Esophagus squamous epithelium (tissue), 5 donors: Measurements from ENCODE around the gene NLRP5. TPM values are rescaled to one million over a fixed set of nuclear protein-coding genes. Genes with fewer than 3 reads are reported as not detected.
A peak's percentile ranks its signal among the peaks of the same experiment; 100 is the strongest.

Source experiments
- DNase-seq: peaks from one replicate; lab custom pipeline; 2025; lab: John Stamatoyannopoulos, UW
- H3K27ac ChIP-seq, 4 donors: fragments of 200-600 bp; sonication (generic); one replicate each; pipeline ENCODE4 v1.5.1; 2016 to 2019; ENCODE audit warnings: mild to moderate bottlenecking in 1 of 4
- H3K27me3 ChIP-seq, 4 donors: fragments of 200-600 bp; sonication (generic); 1 replicate in 3 of 4; 2 replicates in 1 of 4; pipeline versions ENCODE4 v1.5.1 to v1.6.0; 2017 to 2021; ENCODE audit warnings: antibody characterized with exemption in 1 of 4
- H3K36me3 ChIP-seq, 3 donors: fragments of 200-600 bp; sonication (generic); one replicate each; pipeline ENCODE4 v1.5.1; 2016 to 2019
- H3K4me1 ChIP-seq, 3 donors: fragments of 200-600 bp; sonication (generic); one replicate each; pipeline ENCODE4 v1.5.1; 2017 to 2019
- H3K4me3 ChIP-seq, 4 donors: fragments of 200-600 bp; sonication (generic); 1 replicate in 3 of 4; 2 replicates in 1 of 4; pipeline ENCODE4 v1.5.1; 2016 to 2019; ENCODE audit warnings: mild to moderate bottlenecking in 2 of 4, moderate library complexity in 1 of 4
- H3K9me3 ChIP-seq, 3 donors: fragments of 200-600 bp; sonication (generic); one replicate each; pipeline ENCODE4 v1.5.1; 2016 to 2019
- POLR2A ChIP-seq, 4 donors: fragments of 450-650 bp; IDR thresholded peaks; one replicate each; pipeline ENCODE4 v1.6.1; 2017; ENCODE audit warnings: antibody characterized with exemption in 4 of 4, mild to moderate bottlenecking in 4 of 4, moderate library complexity in 3 of 4
- WGBS, 2 donors: methylation state at CpG; one replicate each; pipeline ENCODE4 v1.1.5; 2018; 5-methylcytosine and 5-hydroxymethylcytosine counted together
- intact Hi-C: fragments of 100-400 bp; cut with DNase I; formaldehyde crosslinking; loops from one replicate; pipeline ENCODE4 v1.15.0; 2022
- total RNA-seq, 4 donors: library from RNA; depleted of rRNA; stranded (reverse); fragments of >200 nt; gene quantifications; one replicate each; pipeline ENCODE4 v1.1.0, GENCODE V29; 2016
- TF ChIP-seq, protein P1 (sequence below), 6 experiments: fragments of 450-650 bp in 4 of 6; fragments of 200-600 bp in 2 of 6; sonication (generic) in 2 of 6; IDR thresholded peaks; one replicate each; pipeline ENCODE4 v1.5.1; 2016 to 2019; ENCODE audit warnings: antibody characterized with exemption in 6 of 6, mild to moderate bottlenecking in 4 of 6, moderate library complexity in 4 of 6
- donor health status: DM: yes; HTN: yes; CAD: no.

The NLRP5 gene
- total RNA-seq, 4 donors from 2014 or later: not detected

DNA sequence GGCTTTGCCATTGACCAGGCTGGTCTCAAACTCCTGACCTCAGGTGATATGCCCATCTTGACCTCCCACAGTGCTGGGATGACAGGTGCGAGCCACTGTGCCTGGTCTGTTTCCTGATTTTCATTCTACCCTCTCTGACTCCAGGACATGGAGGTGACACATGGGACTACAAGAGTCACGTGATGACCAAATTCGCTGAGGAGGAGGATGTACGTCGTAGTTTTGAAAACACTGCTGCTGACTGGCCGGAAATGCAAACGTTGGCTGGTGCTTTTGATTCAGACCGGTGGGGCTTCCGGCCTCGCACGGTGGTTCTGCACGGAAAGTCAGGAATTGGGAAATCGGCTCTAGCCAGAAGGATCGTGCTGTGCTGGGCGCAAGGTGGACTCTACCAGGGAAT is 40.2 kb downstream of the NLRP5 start:
- WGBS, 2 donors: 84 to 88% methylated on average over 6 to 15 of the region's 15 CpGs
- H3K4me3 ChIP-seq: no peak overlapping the region
- no peak for TF ChIP-seq POLR2A (IDR thresholded peaks at IDR 0.05)
- TF ChIP-seq, protein P1, sequence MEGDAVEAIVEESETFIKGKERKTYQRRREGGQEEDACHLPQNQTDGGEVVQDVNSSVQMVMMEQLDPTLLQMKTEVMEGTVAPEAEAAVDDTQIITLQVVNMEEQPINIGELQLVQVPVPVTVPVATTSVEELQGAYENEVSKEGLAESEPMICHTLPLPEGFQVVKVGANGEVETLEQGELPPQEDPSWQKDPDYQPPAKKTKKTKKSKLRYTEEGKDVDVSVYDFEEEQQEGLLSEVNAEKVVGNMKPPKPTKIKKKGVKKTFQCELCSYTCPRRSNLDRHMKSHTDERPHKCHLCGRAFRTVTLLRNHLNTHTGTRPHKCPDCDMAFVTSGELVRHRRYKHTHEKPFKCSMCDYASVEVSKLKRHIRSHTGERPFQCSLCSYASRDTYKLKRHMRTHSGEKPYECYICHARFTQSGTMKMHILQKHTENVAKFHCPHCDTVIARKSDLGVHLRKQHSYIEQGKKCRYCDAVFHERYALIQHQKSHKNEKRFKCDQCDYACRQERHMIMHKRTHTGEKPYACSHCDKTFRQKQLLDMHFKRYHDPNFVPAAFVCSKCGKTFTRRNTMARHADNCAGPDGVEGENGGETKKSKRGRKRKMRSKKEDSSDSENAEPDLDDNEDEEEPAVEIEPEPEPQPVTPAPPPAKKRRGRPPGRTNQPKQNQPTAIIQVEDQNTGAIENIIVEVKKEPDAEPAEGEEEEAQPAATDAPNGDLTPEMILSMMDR (IDR thresholded peaks at IDR 0.05): no peak
- peaks cover 0 to 17% (median 0%) of the 10 kb centered on the region in 3 donors for H3K9me3 ChIP-seq
- DNase-seq: no peak
- no peaks in the 10 kb centered on the region for H3K4me1 ChIP-seq
- intact Hi-C loops: no loop called here
- H3K27ac ChIP-seq: no peak overlapping the region
- H3K36me3 ChIP-seq: no peaks in the 10 kb centered on the region
- no peaks in the 10 kb centered on the region for H3K27me3 ChIP-seq

DNA sequence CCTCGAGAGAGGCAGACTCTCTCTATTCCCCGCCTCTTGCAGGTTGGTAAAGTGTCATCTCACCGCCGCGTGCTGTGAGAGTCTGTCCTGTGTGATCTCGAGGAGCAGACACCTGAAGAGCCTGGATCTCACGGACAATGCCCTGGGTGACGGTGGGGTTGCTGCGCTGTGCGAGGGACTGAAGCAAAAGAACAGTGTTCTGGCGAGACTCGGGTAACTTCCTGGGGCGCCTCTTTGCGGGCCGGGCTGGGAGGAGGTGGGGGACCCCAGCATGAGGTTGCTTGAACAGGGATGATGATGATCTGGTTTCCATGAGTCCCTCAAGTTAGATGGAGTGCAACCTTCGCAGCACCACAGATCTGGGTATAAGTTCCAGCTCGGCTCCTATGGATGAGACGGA is 67.0 kb downstream of the NLRP5 start:
- no peak for TF ChIP-seq POLR2A (IDR thresholded peaks at IDR 0.05)
- TF ChIP-seq, protein P1 (IDR thresholded peaks at IDR 0.05): no peak
- no peak overlapping the region for H3K4me3 ChIP-seq
- no peaks in the 10 kb centered on the region for H3K9me3 ChIP-seq
- H3K27ac ChIP-seq: no peak overlapping the region
- H3K4me1 ChIP-seq: no peaks in the 10 kb centered on the region
- no peak for DNase-seq
- peaks cover 0 to 10% (median 0%) of the 10 kb centered on the region in 4 donors for H3K27me3 ChIP-seq
- WGBS, 2 donors: 83 to 86% methylated on average over 4 to 13 of the region's 18 CpGs
- intact Hi-C loops: no loop called here
- no peaks in the 10 kb centered on the region for H3K36me3 ChIP-seq

DNA sequence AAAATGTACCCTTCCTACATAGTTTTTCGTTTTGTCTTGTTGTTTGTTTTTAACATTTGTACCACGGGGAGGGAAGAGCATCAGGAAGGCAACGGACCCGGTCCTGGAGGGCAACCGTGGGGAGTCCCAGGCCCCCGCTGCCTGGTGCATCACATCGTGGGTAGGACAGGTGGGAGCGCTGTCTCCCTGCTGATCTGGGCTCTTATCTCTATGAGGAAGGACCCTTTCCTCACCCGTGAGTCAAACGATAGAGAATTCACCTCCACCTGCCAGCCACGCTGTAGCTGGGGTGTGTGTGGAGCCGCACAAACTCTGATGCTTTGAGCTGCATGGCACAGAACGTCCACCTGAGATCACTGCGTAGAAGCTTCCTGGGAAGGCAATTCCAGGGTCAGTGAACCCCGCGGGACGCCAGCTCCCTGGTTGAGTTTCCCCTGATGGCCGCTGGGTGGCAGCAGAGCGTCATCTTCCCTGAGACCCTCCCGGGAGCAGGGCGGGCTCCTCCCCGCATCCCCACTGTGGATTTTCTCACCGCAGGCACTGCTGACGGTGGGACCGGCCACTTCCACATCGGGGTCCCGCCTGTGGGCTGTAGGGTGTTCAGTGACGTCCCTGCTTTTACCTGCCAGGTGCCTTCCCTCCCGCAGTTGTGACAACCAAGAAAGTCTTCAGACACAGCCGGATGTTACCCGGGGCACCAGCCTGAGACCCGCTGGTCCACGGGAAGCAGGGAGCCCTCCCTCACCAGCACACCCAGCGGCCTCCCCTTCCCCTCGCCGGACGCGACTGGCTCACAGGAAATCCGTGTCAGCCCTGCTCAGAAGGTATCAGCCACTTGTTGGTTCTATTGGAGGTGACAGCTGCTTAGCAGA is 79.8 kb downstream of the NLRP5 start:
- H3K27ac ChIP-seq: no peak overlapping the region
- peaks cover 0 to 9% (median 7%) of the 10 kb centered on the region in 3 donors for H3K4me1 ChIP-seq
- peak overlapping the region in 2 of 4 donors; percentile 16 to 53 for H3K4me3 ChIP-seq
- DNase-seq: no peak
- peaks cover 0 to 41% (median 0%) of the 10 kb centered on the region in 4 donors for H3K27me3 ChIP-seq
- no peaks in the 10 kb centered on the region for H3K36me3 ChIP-seq
- no peaks in the 10 kb centered on the region for H3K9me3 ChIP-seq
- 12 to 25% methylated on average over 1 to 18 of the region's 39 CpGs for WGBS, 2 donors
- TF ChIP-seq, protein P1 (IDR thresholded peaks at IDR 0.05): peak; percentile 67 to 86 (median 72)
- TF ChIP-seq POLR2A (IDR thresholded peaks at IDR 0.05): no peak
- intact Hi-C loops: no loop called here

DNA sequence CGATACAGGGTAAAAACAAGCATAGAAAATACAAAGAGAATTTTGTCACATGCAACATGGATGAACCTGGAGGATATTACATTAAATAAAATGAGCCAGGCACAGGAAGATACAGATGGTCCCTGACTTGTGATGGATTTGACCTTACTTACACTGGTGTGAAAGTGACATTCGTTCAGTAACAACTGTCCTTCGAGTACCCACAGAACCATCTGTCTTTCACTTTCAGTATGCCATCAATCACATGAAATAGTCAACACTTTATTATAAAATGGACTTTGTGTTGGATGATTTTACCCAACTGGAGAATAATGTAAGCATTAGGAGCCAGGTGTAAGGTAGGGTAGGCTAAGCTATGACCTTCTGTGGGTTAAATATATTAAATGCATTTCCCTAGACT is 83.1 kb downstream of the NLRP5 start:
- H3K27me3 ChIP-seq: peaks cover 0 to 24% (median 0%) of the 10 kb centered on the region in 4 donors
- DNase-seq: no peak
- no peaks in the 10 kb centered on the region for H3K9me3 ChIP-seq
- no peaks in the 10 kb centered on the region for H3K36me3 ChIP-seq
- 56 to 70% methylated on average over 3 of the region's 3 CpGs for WGBS, 2 donors
- no peak overlapping the region for H3K4me3 ChIP-seq
- no peak overlapping the region for H3K27ac ChIP-seq
- TF ChIP-seq, protein P1 (IDR thresholded peaks at IDR 0.05): no peak
- peaks cover 0 to 9% (median 7%) of the 10 kb centered on the region in 3 donors for H3K4me1 ChIP-seq
- intact Hi-C loops: loop anchor here (10.0 kb wide), 1 partner anchor 265 kb away; no protein-coding TSS in a partner anchor

DNA sequence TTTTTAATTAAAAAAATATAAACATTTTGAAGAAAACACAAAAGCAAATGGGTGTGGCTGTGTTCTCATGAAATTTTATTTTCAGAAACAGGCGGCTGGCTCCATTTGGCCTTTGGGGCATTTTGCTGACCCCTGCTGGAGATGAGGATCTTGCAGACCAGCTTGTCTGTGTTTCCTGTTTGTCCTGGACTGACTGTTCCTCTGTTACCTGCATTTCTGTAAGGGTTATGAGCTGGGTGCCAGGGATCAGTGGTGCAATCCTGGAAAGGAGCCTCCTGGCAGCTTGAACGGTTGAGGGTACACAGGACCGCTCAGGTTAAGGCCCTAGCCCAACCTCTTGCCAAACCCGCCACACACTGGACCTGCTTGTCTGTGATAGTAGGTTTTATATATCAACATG is 84.6 kb downstream of the NLRP5 start:
- intact Hi-C loops: loop anchor here (10.0 kb wide), 1 partner anchor 264 kb away; no protein-coding TSS in a partner anchor

More for the DNA sequence above, 84.6 kb downstream of the NLRP5 start:
- Histone ChIP-seq H3K4me3 (no peak overlapping the region), H3K27me3 (peaks cover 0 to 12% (median 0%) of the 10 kb centered on the region in 4 donors), H3K4me1 (peaks cover 0 to 7% (median 6%) of the 10 kb centered on the region in 3 donors), H3K36me3 (no peaks in the 10 kb centered on the region), H3K9me3 (no peaks in the 10 kb centered on the region), H3K27ac (no peak overlapping the region)
- no peak for DNase-seq
- 61 to 69% methylated on average over 4 of the region's 4 CpGs for WGBS, 2 donors
- TF ChIP-seq POLR2A (IDR thresholded peaks at IDR 0.05): no peak
- TF ChIP-seq, protein P1 (IDR thresholded peaks at IDR 0.05): peak in 1 of 6 experiments; percentile 8
